Activated CD4-positive, alpha-beta T cell treated with anti-CD3 and anti-CD28 coated beads, Interleukin-2, amount 10 ng/mL, durations not matched to agents 24 days and 14 days (primary cell): ENCODE measurements around the gene ARHGAP27. TPM values are rescaled to one million over a fixed set of nuclear protein-coding genes. Genes with fewer than 3 reads are reported as not detected.
"Not testable (repeated sequence)": the region's sequence is repeated elsewhere in the genome, so short reads cannot be mapped to it uniquely, and the experiment has no call there.

Source experiments
- DNase-seq: peaks from one replicate; pipeline ENCODE4 v3.0.0; 2022
- H3K27ac Mint-ChIP-seq: one replicate; pipeline ENCODE4 v1.8.0; 2022; ENCODE audit warnings: mild to moderate bottlenecking, mixed read lengths
- H3K27me3 Mint-ChIP-seq: one replicate; pipeline ENCODE4 v1.8.0; 2022; ENCODE audit warnings: mixed read lengths
- H3K36me3 Mint-ChIP-seq: one replicate; pipeline ENCODE4 v1.8.0; 2022; ENCODE audit warnings: low read depth, mild to moderate bottlenecking, mixed read lengths
- H3K4me1 Mint-ChIP-seq: one replicate; pipeline ENCODE4 v1.8.0; 2021; ENCODE audit warnings: mixed read lengths
- H3K4me3 Mint-ChIP-seq: one replicate; pipeline ENCODE4 v1.8.0; 2022; ENCODE audit warnings: mild to moderate bottlenecking, moderate library complexity, mixed read lengths
- H3K9me3 Mint-ChIP-seq: one replicate; pipeline ENCODE4 v1.8.0; 2021; ENCODE audit warnings: mixed read lengths
- intact Hi-C: fragments of 100-400 bp; cut with micrococcal nuclease; formaldehyde crosslinking; loops from one replicate; pipeline ENCODE4 v1.15.1; 2023
- total RNA-seq: library from RNA; stranded (reverse); gene quantifications from 2 replicates; pipeline ENCODE4 v1.2.3, GENCODE V29; 2022

The ARHGAP27 gene
- total RNA-seq, result 47.9 and 48.3 TPM in 2 replicates

GRCh38 chr17:45432405-45433158 is at the start of gene ARHGAP27:
ARHGAP27 (minus strand) TSS chr17:45432870; CDS start chr17:45430279, 2,591 bp downstream.
- no peak within 1 kb of the TSS for H3K27ac Mint-ChIP-seq
- H3K27me3 Mint-ChIP-seq, result no peaks in the 10 kb centered on the region
- DNase-seq, result peak; percentile 83
- intact Hi-C loops, result no loop called here
- no peaks in the 10 kb centered on the region for H3K9me3 Mint-ChIP-seq
- peaks cover 21% of the 10 kb centered on the region for H3K4me1 Mint-ChIP-seq
- H3K36me3 Mint-ChIP-seq, result peaks cover 3% of the 10 kb centered on the region
- peak within 1 kb of the TSS; percentile 85 for H3K4me3 Mint-ChIP-seq

- H3K4me3 Mint-ChIP-seq, DNase-seq, H3K4me1 Mint-ChIP-seq, H3K27me3 Mint-ChIP-seq, H3K27ac Mint-ChIP-seq, H3K9me3 Mint-ChIP-seq, H3K36me3 Mint-ChIP-seq, intact Hi-C loops: not testable (repeated sequence)
Observed at GRCh38 chr17:45482317-45482716, 49.6 kb upstream of the ARHGAP27 start.

- DNase-seq, intact Hi-C loops, H3K27me3 Mint-ChIP-seq, H3K9me3 Mint-ChIP-seq, H3K27ac Mint-ChIP-seq, H3K4me1 Mint-ChIP-seq, H3K4me3 Mint-ChIP-seq: not testable (repeated sequence)
- H3K36me3 Mint-ChIP-seq, result peaks cover 28% of the 10 kb centered on the region
Observed at GRCh38 chr17:45475436-45475835, 42.8 kb upstream of the ARHGAP27 start.

- H3K4me3 Mint-ChIP-seq, intact Hi-C loops, H3K27ac Mint-ChIP-seq, H3K27me3 Mint-ChIP-seq, DNase-seq, H3K4me1 Mint-ChIP-seq, H3K9me3 Mint-ChIP-seq: not testable (repeated sequence)
- H3K36me3 Mint-ChIP-seq, result peaks cover 22% of the 10 kb centered on the region
Observed at GRCh38 chr17:45472249-45472648, 39.6 kb upstream of the ARHGAP27 start.

GRCh38 chr17:45469204-45469563 is 36.5 kb upstream of the ARHGAP27 start:
- H3K4me3 Mint-ChIP-seq, H3K27ac Mint-ChIP-seq, H3K9me3 Mint-ChIP-seq, DNase-seq, H3K27me3 Mint-ChIP-seq, intact Hi-C loops, H3K4me1 Mint-ChIP-seq: not testable (repeated sequence)
- peaks cover 17% of the 10 kb centered on the region for H3K36me3 Mint-ChIP-seq

- H3K27ac Mint-ChIP-seq, H3K27me3 Mint-ChIP-seq, DNase-seq, H3K4me3 Mint-ChIP-seq, H3K9me3 Mint-ChIP-seq, intact Hi-C loops, H3K4me1 Mint-ChIP-seq: not testable (repeated sequence)
- peaks cover 16% of the 10 kb centered on the region for H3K36me3 Mint-ChIP-seq
Observed at GRCh38 chr17:45468293-45469203, 35.9 kb upstream of the ARHGAP27 start.

- H3K27me3 Mint-ChIP-seq, H3K4me3 Mint-ChIP-seq, H3K9me3 Mint-ChIP-seq, intact Hi-C loops, H3K4me1 Mint-ChIP-seq: not testable (repeated sequence)
- DNase-seq, result peak; percentile 79
- Mint-ChIP-seq H3K27ac (peak overlapping the region; percentile 85), H3K36me3 (peaks cover 12% of the 10 kb centered on the region)
Observed at GRCh38 chr17:45461524-45462327, 29.1 kb upstream of the ARHGAP27 start.

GRCh38 chr17:45460422-45460821 is 27.8 kb upstream of the ARHGAP27 start:
- H3K4me3 Mint-ChIP-seq, H3K27ac Mint-ChIP-seq, H3K27me3 Mint-ChIP-seq, H3K4me1 Mint-ChIP-seq, DNase-seq, intact Hi-C loops, H3K9me3 Mint-ChIP-seq: not testable (repeated sequence)
- H3K36me3 Mint-ChIP-seq, result peaks cover 21% of the 10 kb centered on the region

- H3K27me3 Mint-ChIP-seq, intact Hi-C loops, H3K27ac Mint-ChIP-seq, H3K4me1 Mint-ChIP-seq, DNase-seq, H3K4me3 Mint-ChIP-seq, H3K9me3 Mint-ChIP-seq: not testable (repeated sequence)
- peaks cover 31% of the 10 kb centered on the region for H3K36me3 Mint-ChIP-seq
Observed at GRCh38 chr17:45454341-45454740, 21.7 kb upstream of the ARHGAP27 start.

GRCh38 chr17:45453731-45454130 is 21.1 kb upstream of the ARHGAP27 start:
- H3K9me3 Mint-ChIP-seq, H3K4me3 Mint-ChIP-seq, DNase-seq, H3K4me1 Mint-ChIP-seq, H3K27ac Mint-ChIP-seq, intact Hi-C loops, H3K27me3 Mint-ChIP-seq: not testable (repeated sequence)
- peaks cover 33% of the 10 kb centered on the region for H3K36me3 Mint-ChIP-seq

- H3K27me3 Mint-ChIP-seq, H3K27ac Mint-ChIP-seq, DNase-seq, intact Hi-C loops, H3K4me1 Mint-ChIP-seq, H3K4me3 Mint-ChIP-seq, H3K9me3 Mint-ChIP-seq: not testable (repeated sequence)
- H3K36me3 Mint-ChIP-seq, result peaks cover 35% of the 10 kb centered on the region
Observed at GRCh38 chr17:45453225-45453534, 20.5 kb upstream of the ARHGAP27 start.

- H3K27me3 Mint-ChIP-seq, H3K4me3 Mint-ChIP-seq, DNase-seq, H3K9me3 Mint-ChIP-seq, intact Hi-C loops, H3K27ac Mint-ChIP-seq: not testable (repeated sequence)
- peaks cover 11% of the 10 kb centered on the region for H3K4me1 Mint-ChIP-seq
- H3K36me3 Mint-ChIP-seq, result peaks cover 35% of the 10 kb centered on the region
Observed at GRCh38 chr17:45452329-45453224, 19.9 kb upstream of the ARHGAP27 start.

GRCh38 chr17:45451660-45452059 is 19.0 kb upstream of the ARHGAP27 start:
- H3K4me3 Mint-ChIP-seq, DNase-seq, H3K9me3 Mint-ChIP-seq, H3K27me3 Mint-ChIP-seq, intact Hi-C loops, H3K27ac Mint-ChIP-seq: not testable (repeated sequence)
- H3K4me1 Mint-ChIP-seq, result peaks cover 14% of the 10 kb centered on the region
- peaks cover 34% of the 10 kb centered on the region for H3K36me3 Mint-ChIP-seq
